Measurements from ENCODE around the gene COL4A2.

The COL4A2 gene

DNA sequence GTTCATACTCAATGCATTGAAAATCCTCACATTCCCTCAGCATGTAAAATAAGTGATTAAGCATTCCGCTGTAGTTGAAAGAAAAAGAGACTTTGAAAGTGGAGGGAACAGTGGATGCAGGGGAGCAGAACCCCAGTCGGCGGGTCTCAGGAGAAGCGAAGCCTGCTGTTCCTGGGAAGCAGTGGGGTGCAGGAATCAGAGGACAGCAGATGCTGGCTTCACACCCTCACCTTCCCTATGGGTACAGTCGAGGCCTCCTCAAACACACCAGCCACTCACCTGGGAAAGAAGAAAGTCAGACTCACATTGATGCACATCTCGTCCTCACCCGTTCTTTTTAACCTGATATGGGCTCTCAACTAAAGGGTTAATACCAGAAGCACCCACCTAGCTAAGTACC, 38.2 kb downstream of the COL4A2 start:
- no peak for DNase-seq
- H3K4me3 ChIP-seq (ENCODE audit: low read depth, low read length), result no peak overlapping the region

DNA sequence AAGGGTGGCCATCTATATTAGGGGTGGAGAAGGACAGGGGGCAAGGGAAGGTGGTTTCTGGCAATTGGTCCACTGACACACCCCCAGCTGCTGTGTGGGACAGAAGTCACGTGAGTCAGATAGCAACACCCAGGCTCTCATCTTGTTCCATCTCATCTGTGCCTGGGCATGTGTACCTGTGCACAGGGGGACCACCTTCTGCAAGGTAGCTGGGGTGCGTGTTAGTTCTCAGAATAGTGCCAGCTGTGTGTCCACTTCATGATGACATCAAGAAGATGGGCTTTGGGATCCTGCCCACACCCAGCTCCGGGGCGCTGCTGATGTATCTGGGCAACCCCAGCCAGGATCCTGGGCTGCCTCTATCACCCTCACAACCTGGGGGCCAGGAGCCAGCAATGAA, 38.6 kb downstream of the COL4A2 start:
- H3K27ac ChIP-seq, result no peak overlapping the region
- no peaks in the 10 kb centered on the region for H3K36me3 ChIP-seq
- no peak overlapping the region for H3K4me3 ChIP-seq (ENCODE audit: low read depth, low read length)
- no peak for DNase-seq
- TF ChIP-seq, protein P1, sequence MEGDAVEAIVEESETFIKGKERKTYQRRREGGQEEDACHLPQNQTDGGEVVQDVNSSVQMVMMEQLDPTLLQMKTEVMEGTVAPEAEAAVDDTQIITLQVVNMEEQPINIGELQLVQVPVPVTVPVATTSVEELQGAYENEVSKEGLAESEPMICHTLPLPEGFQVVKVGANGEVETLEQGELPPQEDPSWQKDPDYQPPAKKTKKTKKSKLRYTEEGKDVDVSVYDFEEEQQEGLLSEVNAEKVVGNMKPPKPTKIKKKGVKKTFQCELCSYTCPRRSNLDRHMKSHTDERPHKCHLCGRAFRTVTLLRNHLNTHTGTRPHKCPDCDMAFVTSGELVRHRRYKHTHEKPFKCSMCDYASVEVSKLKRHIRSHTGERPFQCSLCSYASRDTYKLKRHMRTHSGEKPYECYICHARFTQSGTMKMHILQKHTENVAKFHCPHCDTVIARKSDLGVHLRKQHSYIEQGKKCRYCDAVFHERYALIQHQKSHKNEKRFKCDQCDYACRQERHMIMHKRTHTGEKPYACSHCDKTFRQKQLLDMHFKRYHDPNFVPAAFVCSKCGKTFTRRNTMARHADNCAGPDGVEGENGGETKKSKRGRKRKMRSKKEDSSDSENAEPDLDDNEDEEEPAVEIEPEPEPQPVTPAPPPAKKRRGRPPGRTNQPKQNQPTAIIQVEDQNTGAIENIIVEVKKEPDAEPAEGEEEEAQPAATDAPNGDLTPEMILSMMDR (IDR thresholded peaks at IDR 0.05; ENCODE audit: low read depth, low read length), result no peak
- H3K9me3 ChIP-seq (ENCODE audit: severe bottlenecking), result no peaks in the 10 kb centered on the region
- H3K27me3 ChIP-seq (ENCODE audit: insufficient read depth, low read depth, severe bottlenecking), result no peaks in the 10 kb centered on the region

More for the DNA sequence above, 38.2 kb downstream of the COL4A2 start:
- H3K36me3 ChIP-seq, result no peaks in the 10 kb centered on the region
- H3K27me3 ChIP-seq (ENCODE audit: insufficient read depth, low read depth, severe bottlenecking), result no peaks in the 10 kb centered on the region
- H3K27ac ChIP-seq, result no peak overlapping the region
- TF ChIP-seq, protein P1 (IDR thresholded peaks at IDR 0.05; ENCODE audit: low read depth, low read length), result no peak
- H3K9me3 ChIP-seq (ENCODE audit: severe bottlenecking), result no peaks in the 10 kb centered on the region

DNA sequence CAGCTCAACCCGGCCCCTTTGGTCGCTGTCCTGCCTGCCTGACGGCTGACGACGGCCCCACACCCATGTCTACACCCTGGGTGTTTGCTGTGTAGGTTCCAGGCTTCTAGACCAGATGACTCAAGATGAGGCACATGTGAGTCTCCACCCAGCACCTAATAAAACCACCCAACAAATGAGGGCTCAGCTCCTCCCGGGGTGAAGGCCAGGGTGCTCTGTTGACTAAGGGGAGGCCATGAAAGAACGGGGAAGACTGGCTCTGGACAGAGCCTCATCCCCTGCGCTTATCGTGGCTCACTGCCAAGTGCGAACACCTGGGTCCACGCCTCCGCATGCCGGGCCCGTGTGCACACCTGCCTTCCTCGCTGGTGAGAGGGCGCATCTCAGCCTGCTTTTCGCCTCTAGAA, 39.6 kb downstream of the COL4A2 start:
- Histone ChIP-seq H3K36me3 (no peaks in the 10 kb centered on the region), H3K4me3 (ENCODE audit: low read depth, low read length) (no peak overlapping the region), H3K9me3 (ENCODE audit: severe bottlenecking) (no peaks in the 10 kb centered on the region), H3K27me3 (ENCODE audit: insufficient read depth, low read depth, severe bottlenecking) (no peaks in the 10 kb centered on the region), H3K27ac (no peak overlapping the region)
- no peak for DNase-seq
- TF ChIP-seq, protein P1 (IDR thresholded peaks at IDR 0.05; ENCODE audit: low read depth, low read length), result no peak

DNA sequence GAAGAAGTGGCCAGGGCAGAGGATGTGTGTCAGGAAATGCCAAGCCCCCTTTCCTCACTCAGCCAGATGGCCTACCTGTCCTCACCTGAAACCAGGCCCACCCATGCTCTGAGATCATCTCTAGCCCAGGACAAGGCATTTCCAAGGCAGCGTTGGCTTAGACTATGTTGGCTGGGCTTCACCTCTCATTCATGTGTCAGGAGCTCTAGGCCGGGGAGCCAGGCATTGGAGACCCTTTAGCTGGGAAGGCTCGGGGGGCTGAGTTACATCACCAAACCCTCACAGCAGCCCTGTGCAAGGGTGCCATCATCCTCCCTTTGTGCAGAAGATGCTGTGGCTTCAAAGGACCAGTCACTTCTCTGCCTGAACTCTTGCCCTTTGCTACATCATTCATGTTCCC, 40.0 kb downstream of the COL4A2 start:
- no peak for DNase-seq
- Histone ChIP-seq H3K36me3 (no peaks in the 10 kb centered on the region), H3K27me3 (ENCODE audit: insufficient read depth, low read depth, severe bottlenecking) (no peaks in the 10 kb centered on the region), H3K27ac (no peak overlapping the region), H3K9me3 (ENCODE audit: severe bottlenecking) (no peaks in the 10 kb centered on the region), H3K4me3 (ENCODE audit: low read depth, low read length) (no peak overlapping the region)
- TF ChIP-seq, protein P1 (IDR thresholded peaks at IDR 0.05; ENCODE audit: low read depth, low read length), result no peak

DNA sequence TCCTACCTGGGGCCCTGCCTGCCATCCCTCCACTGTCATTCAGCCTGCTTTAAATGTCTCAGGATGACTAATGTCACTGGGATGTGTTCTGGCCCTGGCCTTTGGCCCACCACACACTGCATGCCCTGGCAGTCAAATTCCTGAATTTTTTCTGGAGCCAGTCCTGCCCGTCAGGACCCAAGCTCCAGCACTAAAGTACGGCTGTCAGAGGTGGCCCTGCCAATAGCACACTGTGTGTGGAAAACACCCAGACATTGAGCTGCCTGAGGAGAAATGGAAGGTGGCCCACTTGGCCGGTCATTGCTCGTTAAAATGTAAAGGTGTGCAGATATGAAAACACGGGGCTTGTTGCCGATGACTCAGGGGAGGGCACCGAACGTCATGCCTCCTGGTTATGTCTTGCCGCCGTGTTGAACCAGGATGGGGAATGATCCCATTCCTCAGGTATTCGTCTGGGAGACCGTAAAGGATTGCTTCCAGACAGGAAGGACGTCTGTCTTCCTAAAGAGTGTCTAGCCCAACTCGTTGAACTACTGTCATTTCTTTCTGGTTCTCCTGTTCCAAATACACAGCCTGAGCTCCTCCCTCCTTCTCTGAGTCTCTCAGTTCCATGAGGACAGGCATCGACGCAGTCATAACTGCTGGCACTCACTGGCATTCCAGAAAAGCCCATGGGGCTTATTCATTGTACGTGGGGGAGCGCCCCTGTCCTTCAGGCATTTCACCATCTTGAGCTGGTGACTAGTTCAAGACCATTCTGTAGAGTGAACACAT, 40.6 kb downstream of the COL4A2 start:
- H3K9me3 ChIP-seq (ENCODE audit: severe bottlenecking), result no peaks in the 10 kb centered on the region
- no peak overlapping the region for H3K27ac ChIP-seq
- TF ChIP-seq, protein P1 (IDR thresholded peaks at IDR 0.05; ENCODE audit: low read depth, low read length), result no peak
- no peak for DNase-seq
- no peak overlapping the region for H3K4me3 ChIP-seq (ENCODE audit: low read depth, low read length)
- no peaks in the 10 kb centered on the region for H3K36me3 ChIP-seq
- H3K27me3 ChIP-seq (ENCODE audit: insufficient read depth, low read depth, severe bottlenecking), result no peaks in the 10 kb centered on the region

All from WERI-Rb-1 (cell line).